Ascending aorta (tissue), 2 donors: Measurements from ENCODE around the gene CA12. TPM values are rescaled to one million over a fixed set of nuclear protein-coding genes. Genes with fewer than 3 reads are reported as not detected.

Experiments used
- DNase-seq, 2 donors: peaks; one replicate each; pipeline ENCODE4 v3.0.0-alpha.2; 2019; ENCODE audit warnings: low spot score in 2 of 2
- H3K27ac ChIP-seq, 2 donors: fragments of 200-600 bp; sonication (generic); one replicate each; pipeline ENCODE4 v1.5.1; 2016 to 2017; ENCODE audit warnings: mild to moderate bottlenecking in 1 of 2
- H3K27me3 ChIP-seq: fragments of 200-600 bp; sonication (generic); one replicate; pipeline ENCODE4 v1.5.1; 2017
- H3K36me3 ChIP-seq, 2 donors: fragments of 200-600 bp; sonication (generic); one replicate each; pipeline ENCODE4 v1.5.1; 2016
- H3K4me1 ChIP-seq, 2 donors: fragments of 200-600 bp; sonication (generic); one replicate each; pipeline ENCODE4 v1.5.1; 2016 to 2017; ENCODE audit warnings: mild to moderate bottlenecking in 1 of 2
- H3K4me3 ChIP-seq, 2 donors: fragments of 200-600 bp; sonication (generic); one replicate each; pipeline ENCODE4 v1.5.1; 2016 to 2017; ENCODE audit warnings: mild to moderate bottlenecking in 1 of 2
- H3K9me3 ChIP-seq, 2 donors: fragments of 200-600 bp; sonication (generic); one replicate each; pipeline ENCODE4 v1.5.1; 2016
- intact Hi-C: fragments of 100-400 bp; cut with DNase I; formaldehyde crosslinking; loops from one replicate; pipeline ENCODE4 v1.15.1; 2023
- total RNA-seq: library from RNA; depleted of rRNA; stranded (reverse); fragments of >200 nt; gene quantifications from one replicate; pipeline ENCODE4 v1.1.0, GENCODE V29; 2016
- TF ChIP-seq, protein P1 (sequence below), 3 experiments: fragments of 200-600 bp in 2 of 3; fragments of 450-650 bp in 1 of 3; sonication (generic) in 2 of 3; IDR thresholded peaks; one replicate each; pipeline ENCODE4 v1.5.1; 2016 to 2019; ENCODE audit warnings: antibody characterized with exemption in 3 of 3, mild to moderate bottlenecking in 1 of 3, moderate library complexity in 1 of 3

The CA12 gene
- total RNA-seq, 1 donor from 2014 or later, result 10.7 TPM

DNA sequence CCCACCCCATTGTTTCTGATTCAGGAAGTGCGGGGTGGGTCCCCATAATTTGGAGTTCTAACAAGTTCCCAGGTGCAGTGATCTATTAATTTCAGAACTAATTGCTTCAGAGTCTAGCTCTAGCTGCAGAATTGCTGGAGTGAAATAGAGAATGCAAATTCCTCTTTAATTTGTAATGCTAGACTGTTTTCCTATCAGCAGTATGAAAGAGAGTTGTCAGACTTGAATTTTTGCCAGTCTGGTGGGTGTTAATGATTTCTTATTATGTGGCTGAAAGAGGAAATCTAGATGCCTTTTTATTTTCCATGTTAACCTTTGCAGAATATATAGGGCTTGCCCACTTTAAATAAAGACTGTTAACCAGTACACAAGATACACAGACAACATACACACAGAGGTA lies 80.6 kb downstream of the CA12 start:
- Histone ChIP-seq H3K27me3 (no peaks in the 10 kb centered on the region), H3K4me3 (no peak overlapping the region), H3K4me1 (no peaks in the 10 kb centered on the region), H3K9me3 (no peaks in the 10 kb centered on the region), H3K27ac (no peak overlapping the region), H3K36me3 (peaks cover 30 to 75% of the 10 kb centered on the region in 2 donors)
- intact Hi-C loops, result no loop called here
- TF ChIP-seq, protein P1, sequence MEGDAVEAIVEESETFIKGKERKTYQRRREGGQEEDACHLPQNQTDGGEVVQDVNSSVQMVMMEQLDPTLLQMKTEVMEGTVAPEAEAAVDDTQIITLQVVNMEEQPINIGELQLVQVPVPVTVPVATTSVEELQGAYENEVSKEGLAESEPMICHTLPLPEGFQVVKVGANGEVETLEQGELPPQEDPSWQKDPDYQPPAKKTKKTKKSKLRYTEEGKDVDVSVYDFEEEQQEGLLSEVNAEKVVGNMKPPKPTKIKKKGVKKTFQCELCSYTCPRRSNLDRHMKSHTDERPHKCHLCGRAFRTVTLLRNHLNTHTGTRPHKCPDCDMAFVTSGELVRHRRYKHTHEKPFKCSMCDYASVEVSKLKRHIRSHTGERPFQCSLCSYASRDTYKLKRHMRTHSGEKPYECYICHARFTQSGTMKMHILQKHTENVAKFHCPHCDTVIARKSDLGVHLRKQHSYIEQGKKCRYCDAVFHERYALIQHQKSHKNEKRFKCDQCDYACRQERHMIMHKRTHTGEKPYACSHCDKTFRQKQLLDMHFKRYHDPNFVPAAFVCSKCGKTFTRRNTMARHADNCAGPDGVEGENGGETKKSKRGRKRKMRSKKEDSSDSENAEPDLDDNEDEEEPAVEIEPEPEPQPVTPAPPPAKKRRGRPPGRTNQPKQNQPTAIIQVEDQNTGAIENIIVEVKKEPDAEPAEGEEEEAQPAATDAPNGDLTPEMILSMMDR (IDR thresholded peaks at IDR 0.05), result no peak
- DNase-seq, result no peak

DNA sequence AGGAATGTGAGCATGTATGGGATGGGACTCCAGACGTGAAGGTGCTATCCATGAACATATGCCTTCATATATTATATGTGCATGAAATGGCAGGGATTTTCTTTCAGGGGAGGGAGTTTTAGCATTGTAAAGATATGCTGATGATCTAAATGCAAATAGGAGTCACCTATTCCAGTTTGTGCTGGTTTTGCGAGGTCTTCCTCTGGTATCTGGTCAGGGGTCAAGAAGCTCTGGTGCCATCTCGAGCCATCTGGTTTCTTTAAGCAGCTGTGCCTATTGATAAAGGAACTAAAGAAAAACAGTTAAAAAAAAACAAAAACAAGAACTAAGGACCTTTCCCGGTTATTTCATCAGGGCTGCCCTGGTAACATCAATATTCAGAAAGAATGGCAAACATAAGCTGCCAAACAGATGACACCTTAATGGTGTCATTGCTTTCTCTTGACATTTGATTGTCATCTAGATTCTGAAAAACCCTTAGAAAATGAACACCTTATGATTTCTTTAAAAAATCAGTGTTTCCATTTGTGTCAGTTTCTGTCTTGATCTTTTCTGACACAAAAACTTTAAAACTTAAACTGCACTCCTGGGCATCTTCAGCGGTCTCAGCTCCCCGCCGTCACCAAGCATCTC lies 81.6 kb downstream of the CA12 start:
- Histone ChIP-seq H3K27me3 (no peaks in the 10 kb centered on the region), H3K9me3 (no peaks in the 10 kb centered on the region), H3K4me3 (no peak overlapping the region), H3K36me3 (peaks cover 21 to 65% of the 10 kb centered on the region in 2 donors), H3K27ac (no peak overlapping the region), H3K4me1 (no peaks in the 10 kb centered on the region)
- DNase-seq, result no peak
- intact Hi-C loops, result no loop called here
- TF ChIP-seq, protein P1 (IDR thresholded peaks at IDR 0.05), result no peak

DNA sequence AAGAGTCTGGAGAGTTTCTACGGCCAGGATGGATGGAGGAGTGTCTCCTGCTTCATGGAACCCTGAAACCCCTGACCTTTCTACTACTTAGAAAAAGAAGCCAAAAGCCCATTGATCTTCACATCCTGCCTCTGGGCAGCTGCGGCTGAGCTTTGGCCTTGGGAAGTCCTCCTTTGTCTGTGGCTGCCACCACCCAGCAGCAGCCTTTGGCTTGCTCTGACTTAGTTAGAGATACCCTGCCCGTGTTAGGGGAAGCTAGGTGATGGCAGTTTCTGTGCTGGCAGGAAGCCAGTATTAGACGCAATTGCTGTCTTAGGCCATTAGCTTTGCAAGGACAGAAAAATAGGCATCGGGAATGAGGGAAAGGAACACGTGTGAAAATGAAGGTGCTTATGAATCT lies 85.5 kb downstream of the CA12 start:
- Histone ChIP-seq H3K27me3 (no peaks in the 10 kb centered on the region), H3K36me3 (peaks cover 13 to 34% of the 10 kb centered on the region in 2 donors), H3K9me3 (no peaks in the 10 kb centered on the region), H3K27ac (no peak overlapping the region), H3K4me1 (peaks cover 5 to 8% of the 10 kb centered on the region in 2 donors), H3K4me3 (no peak overlapping the region)
- intact Hi-C loops, result no loop called here
- TF ChIP-seq, protein P1 (IDR thresholded peaks at IDR 0.05), result no peak
- DNase-seq, result no peak

DNA sequence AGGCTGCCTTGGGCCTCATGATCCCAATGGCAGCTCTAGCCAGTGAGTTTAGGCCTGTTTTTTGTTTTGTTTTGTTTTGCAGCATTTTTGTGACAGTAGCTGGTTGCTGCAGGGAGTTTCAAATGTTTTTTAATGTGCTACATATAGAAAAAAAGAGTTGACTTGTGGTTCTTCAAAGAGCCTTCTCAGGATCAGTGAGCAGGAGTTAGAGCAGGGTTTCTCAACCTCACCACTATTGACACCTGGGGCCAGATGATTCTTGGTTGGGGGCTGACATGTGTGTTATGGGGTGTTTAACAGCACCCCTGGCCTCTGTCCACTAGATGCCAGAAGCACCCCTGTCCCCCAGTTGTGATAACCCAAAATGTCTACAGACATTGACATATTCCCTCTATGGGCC lies 86.3 kb downstream of the CA12 start:
- no peak overlapping the region for H3K27ac ChIP-seq
- DNase-seq, result no peak
- H3K27me3 ChIP-seq, result no peaks in the 10 kb centered on the region
- no peak overlapping the region for H3K4me3 ChIP-seq
- H3K9me3 ChIP-seq, result no peaks in the 10 kb centered on the region
- TF ChIP-seq, protein P1 (IDR thresholded peaks at IDR 0.05), result no peak
- H3K36me3 ChIP-seq, result peaks cover 13 to 28% of the 10 kb centered on the region in 2 donors
- H3K4me1 ChIP-seq, result peaks cover 5 to 17% of the 10 kb centered on the region in 2 donors
- intact Hi-C loops, result no loop called here

DNA sequence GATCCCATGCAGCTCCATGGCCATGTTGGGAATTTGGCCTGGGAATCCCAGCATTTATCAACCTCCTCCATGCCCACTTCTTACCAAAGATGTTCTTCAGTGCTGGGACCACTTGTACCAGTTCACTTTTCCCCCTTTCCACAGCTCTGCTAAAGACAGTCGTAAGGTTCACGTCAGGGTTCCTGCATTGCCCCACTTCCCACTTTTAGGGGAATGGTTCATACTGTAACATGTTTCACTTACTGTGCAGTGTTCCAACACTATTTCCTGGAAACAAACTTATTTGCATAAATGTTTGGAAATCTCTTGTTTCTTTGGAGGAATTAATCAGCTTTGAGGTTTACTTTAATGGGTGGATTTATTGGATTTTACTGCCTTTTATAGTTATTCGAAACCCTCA lies 87.3 kb downstream of the CA12 start:
- DNase-seq, result no peak
- Histone ChIP-seq H3K27me3 (no peaks in the 10 kb centered on the region), H3K4me1 (peaks cover 5 to 17% of the 10 kb centered on the region in 2 donors), H3K9me3 (no peaks in the 10 kb centered on the region), H3K27ac (no peak overlapping the region), H3K36me3 (peaks cover 8 to 23% of the 10 kb centered on the region in 2 donors), H3K4me3 (no peak overlapping the region)
- TF ChIP-seq, protein P1 (IDR thresholded peaks at IDR 0.05), result no peak
- intact Hi-C loops, result loop anchor here (5.0 kb wide), 3 partner anchors 53 to 303 kb away; partner anchors contain the start of genes FBXL22 and USP3
